B cell (primary cell): Measurements from ENCODE around the gene ME1.

Experiments
- EZH2 ChIP-seq: IDR thresholded peaks from 2 replicates; pipeline ENCODE4 v1.6.1; 2012; ENCODE audit warnings: borderline replicate concordance, low read depth, mild to moderate bottlenecking, moderate library complexity, low read length; ENCODE audit not compliant: insufficient read depth, poor library complexity, severe bottlenecking
- TF ChIP-seq, protein P1 (sequence below): fragments of 200-600 bp; IDR thresholded peaks from one replicate; pipeline ENCODE4 v1.8.0; 2022; ENCODE audit warnings: antibody characterized with exemption, mild to moderate bottlenecking

GRCh38 chr6:83354747-83355146 is 76.1 kb downstream of the ME1 start:
- TF ChIP-seq, protein P1, sequence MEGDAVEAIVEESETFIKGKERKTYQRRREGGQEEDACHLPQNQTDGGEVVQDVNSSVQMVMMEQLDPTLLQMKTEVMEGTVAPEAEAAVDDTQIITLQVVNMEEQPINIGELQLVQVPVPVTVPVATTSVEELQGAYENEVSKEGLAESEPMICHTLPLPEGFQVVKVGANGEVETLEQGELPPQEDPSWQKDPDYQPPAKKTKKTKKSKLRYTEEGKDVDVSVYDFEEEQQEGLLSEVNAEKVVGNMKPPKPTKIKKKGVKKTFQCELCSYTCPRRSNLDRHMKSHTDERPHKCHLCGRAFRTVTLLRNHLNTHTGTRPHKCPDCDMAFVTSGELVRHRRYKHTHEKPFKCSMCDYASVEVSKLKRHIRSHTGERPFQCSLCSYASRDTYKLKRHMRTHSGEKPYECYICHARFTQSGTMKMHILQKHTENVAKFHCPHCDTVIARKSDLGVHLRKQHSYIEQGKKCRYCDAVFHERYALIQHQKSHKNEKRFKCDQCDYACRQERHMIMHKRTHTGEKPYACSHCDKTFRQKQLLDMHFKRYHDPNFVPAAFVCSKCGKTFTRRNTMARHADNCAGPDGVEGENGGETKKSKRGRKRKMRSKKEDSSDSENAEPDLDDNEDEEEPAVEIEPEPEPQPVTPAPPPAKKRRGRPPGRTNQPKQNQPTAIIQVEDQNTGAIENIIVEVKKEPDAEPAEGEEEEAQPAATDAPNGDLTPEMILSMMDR, result no peak
- TF ChIP-seq EZH2, result no peak
